Measurements from ENCODE around the gene MGST2. TPM values are rescaled to one million over a fixed set of nuclear protein-coding genes. Genes with fewer than 3 reads are reported as not detected.

Gene MGST2
- total and polyA plus RNA-seq, 2 experiments from 2014 or later, result 4.6 to 19.1 TPM

DNA sequence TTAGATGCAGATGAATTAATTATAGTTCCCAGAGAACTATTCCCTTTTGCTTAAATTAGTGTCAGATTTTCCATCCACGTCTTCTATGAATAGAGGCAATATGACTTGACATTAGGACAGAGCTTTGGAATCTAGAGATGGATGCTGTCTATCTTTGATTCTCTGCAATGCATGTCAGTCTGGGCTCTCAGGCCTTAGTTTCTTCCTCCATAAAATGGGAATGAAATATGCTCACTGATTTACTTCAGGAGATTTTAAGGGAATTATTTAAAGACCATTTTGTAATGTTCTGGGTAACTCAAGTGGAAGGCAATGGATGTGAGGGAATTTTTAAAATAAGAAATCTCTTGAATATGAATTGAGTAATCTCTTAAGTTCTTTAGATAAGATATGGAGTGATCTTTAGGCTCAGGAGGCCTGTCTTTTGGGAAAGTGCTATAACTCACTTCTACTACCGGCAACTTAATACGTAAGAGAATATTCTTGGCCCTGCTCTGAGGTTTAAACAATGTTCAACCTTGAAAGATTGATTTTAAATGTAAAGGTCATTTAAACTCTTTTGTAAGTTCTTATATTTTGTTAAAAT is 29.0 kb downstream of the MGST2 start:
- no peak overlapping the region for H3K4me2 ChIP-seq
- H3K9me2 ChIP-seq (ENCODE audit: insufficient read depth), result no peaks in the 10 kb centered on the region
- H3K9me3 Mint-ChIP-seq, result no peaks in the 10 kb centered on the region
- H3K27ac Mint-ChIP-seq, result no peak overlapping the region
- no peaks in the 10 kb centered on the region for H3F3A ChIP-seq (replicated peaks; ENCODE audit: low read depth)
- no peak for ATAC-seq
- H3K36me3 ChIP-seq (ENCODE audit: insufficient read depth), result no peaks in the 10 kb centered on the region
- H3K27ac ChIP-seq (ENCODE audit: low read depth), result no peak overlapping the region
- H3K27me3 ChIP-seq (ENCODE audit: insufficient read depth), result no peaks in the 10 kb centered on the region
- no peaks in the 10 kb centered on the region for H3K36me3 Mint-ChIP-seq (ENCODE audit: low read depth)
- H2AFZ ChIP-seq, result no peak overlapping the region
- DNase-seq (ENCODE audit: low spot score), result no peak
- H3K79me2 ChIP-seq (replicated peaks; ENCODE audit: insufficient read depth), result no peaks in the 10 kb centered on the region
- H3K4me3 ChIP-seq, result no peak overlapping the region
- H3K4me1 ChIP-seq (ENCODE audit: insufficient read depth), result no peaks in the 10 kb centered on the region
- H3K4me3 Mint-ChIP-seq, result no peak overlapping the region
- H4K20me1 ChIP-seq (replicated peaks; ENCODE audit: insufficient read depth), result no peaks in the 10 kb centered on the region
- TF ChIP-seq, protein P1, sequence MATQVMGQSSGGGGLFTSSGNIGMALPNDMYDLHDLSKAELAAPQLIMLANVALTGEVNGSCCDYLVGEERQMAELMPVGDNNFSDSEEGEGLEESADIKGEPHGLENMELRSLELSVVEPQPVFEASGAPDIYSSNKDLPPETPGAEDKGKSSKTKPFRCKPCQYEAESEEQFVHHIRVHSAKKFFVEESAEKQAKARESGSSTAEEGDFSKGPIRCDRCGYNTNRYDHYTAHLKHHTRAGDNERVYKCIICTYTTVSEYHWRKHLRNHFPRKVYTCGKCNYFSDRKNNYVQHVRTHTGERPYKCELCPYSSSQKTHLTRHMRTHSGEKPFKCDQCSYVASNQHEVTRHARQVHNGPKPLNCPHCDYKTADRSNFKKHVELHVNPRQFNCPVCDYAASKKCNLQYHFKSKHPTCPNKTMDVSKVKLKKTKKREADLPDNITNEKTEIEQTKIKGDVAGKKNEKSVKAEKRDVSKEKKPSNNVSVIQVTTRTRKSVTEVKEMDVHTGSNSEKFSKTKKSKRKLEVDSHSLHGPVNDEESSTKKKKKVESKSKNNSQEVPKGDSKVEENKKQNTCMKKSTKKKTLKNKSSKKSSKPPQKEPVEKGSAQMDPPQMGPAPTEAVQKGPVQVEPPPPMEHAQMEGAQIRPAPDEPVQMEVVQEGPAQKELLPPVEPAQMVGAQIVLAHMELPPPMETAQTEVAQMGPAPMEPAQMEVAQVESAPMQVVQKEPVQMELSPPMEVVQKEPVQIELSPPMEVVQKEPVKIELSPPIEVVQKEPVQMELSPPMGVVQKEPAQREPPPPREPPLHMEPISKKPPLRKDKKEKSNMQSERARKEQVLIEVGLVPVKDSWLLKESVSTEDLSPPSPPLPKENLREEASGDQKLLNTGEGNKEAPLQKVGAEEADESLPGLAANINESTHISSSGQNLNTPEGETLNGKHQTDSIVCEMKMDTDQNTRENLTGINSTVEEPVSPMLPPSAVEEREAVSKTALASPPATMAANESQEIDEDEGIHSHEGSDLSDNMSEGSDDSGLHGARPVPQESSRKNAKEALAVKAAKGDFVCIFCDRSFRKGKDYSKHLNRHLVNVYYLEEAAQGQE (IDR thresholded peaks at IDR 0.05; ENCODE audit: unreplicated experiment), result no peak
- no peak for TF ChIP-seq CREB1 (CRISPR knock-in tag; IDR thresholded peaks at IDR 0.05; ENCODE audit: low read depth)
- no peak for TF ChIP-seq JUNB (IDR thresholded peaks at IDR 0.05; ENCODE audit: unreplicated experiment)
- TF ChIP-seq EZH2 (IDR thresholded peaks at IDR 0.05; ENCODE audit: low read depth, unreplicated experiment), result no peak
- TF ChIP-seq, protein P2, sequence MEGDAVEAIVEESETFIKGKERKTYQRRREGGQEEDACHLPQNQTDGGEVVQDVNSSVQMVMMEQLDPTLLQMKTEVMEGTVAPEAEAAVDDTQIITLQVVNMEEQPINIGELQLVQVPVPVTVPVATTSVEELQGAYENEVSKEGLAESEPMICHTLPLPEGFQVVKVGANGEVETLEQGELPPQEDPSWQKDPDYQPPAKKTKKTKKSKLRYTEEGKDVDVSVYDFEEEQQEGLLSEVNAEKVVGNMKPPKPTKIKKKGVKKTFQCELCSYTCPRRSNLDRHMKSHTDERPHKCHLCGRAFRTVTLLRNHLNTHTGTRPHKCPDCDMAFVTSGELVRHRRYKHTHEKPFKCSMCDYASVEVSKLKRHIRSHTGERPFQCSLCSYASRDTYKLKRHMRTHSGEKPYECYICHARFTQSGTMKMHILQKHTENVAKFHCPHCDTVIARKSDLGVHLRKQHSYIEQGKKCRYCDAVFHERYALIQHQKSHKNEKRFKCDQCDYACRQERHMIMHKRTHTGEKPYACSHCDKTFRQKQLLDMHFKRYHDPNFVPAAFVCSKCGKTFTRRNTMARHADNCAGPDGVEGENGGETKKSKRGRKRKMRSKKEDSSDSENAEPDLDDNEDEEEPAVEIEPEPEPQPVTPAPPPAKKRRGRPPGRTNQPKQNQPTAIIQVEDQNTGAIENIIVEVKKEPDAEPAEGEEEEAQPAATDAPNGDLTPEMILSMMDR (conservative IDR thresholded peaks at IDR 0.05; ENCODE audit: low read depth in 2 of 2), result no peak
- TF ChIP-seq, protein P3, sequence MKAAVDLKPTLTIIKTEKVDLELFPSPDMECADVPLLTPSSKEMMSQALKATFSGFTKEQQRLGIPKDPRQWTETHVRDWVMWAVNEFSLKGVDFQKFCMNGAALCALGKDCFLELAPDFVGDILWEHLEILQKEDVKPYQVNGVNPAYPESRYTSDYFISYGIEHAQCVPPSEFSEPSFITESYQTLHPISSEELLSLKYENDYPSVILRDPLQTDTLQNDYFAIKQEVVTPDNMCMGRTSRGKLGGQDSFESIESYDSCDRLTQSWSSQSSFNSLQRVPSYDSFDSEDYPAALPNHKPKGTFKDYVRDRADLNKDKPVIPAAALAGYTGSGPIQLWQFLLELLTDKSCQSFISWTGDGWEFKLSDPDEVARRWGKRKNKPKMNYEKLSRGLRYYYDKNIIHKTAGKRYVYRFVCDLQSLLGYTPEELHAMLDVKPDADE (IDR thresholded peaks at IDR 0.05), result no peak
- no peak for TF ChIP-seq ZNF331 (CRISPR knock-in tag; IDR thresholded peaks at IDR 0.05; ENCODE audit: low read depth)
- TF ChIP-seq POLR2AphosphoS5 (IDR thresholded peaks at IDR 0.05; ENCODE audit: low read depth), result no peak
- TF ChIP-seq, protein P4, sequence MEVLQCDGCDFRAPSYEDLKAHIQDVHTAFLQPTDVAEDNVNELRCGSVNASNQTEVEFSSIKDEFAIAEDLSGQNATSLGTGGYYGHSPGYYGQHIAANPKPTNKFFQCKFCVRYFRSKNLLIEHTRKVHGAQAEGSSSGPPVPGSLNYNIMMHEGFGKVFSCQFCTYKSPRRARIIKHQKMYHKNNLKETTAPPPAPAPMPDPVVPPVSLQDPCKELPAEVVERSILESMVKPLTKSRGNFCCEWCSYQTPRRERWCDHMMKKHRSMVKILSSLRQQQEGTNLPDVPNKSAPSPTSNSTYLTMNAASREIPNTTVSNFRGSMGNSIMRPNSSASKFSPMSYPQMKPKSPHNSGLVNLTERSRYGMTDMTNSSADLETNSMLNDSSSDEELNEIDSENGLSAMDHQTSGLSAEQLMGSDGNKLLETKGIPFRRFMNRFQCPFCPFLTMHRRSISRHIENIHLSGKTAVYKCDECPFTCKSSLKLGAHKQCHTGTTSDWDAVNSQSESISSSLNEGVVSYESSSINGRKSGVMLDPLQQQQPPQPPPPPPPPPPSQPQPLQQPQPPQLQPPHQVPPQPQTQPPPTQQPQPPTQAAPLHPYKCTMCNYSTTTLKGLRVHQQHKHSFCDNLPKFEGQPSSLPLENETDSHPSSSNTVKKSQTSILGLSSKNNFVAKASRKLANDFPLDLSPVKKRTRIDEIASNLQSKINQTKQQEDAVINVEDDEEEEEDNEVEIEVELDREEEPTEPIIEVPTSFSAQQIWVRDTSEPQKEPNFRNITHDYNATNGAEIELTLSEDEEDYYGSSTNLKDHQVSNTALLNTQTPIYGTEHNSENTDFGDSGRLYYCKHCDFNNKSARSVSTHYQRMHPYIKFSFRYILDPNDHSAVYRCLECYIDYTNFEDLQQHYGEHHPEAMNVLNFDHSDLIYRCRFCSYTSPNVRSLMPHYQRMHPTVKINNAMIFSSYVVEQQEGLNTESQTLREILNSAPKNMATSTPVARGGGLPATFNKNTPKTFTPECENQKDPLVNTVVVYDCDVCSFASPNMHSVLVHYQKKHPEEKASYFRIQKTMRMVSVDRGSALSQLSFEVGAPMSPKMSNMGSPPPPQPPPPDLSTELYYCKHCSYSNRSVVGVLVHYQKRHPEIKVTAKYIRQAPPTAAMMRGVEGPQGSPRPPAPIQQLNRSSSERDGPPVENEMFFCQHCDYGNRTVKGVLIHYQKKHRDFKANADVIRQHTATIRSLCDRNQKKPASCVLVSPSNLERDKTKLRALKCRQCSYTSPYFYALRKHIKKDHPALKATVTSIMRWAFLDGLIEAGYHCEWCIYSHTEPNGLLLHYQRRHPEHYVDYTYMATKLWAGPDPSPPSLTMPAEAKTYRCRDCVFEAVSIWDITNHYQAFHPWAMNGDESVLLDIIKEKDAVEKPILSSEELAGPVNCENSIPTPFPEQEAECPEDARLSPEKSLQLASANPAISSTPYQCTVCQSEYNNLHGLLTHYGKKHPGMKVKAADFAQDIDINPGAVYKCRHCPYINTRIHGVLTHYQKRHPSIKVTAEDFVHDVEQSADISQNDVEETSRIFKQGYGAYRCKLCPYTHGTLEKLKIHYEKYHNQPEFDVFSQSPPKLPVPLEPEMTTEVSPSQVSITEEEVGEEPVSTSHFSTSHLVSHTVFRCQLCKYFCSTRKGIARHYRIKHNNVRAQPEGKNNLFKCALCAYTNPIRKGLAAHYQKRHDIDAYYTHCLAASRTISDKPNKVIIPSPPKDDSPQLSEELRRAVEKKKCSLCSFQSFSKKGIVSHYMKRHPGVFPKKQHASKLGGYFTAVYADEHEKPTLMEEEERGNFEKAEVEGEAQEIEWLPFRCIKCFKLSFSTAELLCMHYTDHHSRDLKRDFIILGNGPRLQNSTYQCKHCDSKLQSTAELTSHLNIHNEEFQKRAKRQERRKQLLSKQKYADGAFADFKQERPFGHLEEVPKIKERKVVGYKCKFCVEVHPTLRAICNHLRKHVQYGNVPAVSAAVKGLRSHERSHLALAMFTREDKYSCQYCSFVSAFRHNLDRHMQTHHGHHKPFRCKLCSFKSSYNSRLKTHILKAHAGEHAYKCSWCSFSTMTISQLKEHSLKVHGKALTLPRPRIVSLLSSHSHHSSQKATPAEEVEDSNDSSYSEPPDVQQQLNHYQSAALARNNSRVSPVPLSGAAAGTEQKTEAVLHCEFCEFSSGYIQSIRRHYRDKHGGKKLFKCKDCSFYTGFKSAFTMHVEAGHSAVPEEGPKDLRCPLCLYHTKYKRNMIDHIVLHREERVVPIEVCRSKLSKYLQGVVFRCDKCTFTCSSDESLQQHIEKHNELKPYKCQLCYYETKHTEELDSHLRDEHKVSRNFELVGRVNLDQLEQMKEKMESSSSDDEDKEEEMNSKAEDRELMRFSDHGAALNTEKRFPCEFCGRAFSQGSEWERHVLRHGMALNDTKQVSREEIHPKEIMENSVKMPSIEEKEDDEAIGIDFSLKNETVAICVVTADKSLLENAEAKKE (CRISPR knock-in tag; IDR thresholded peaks at IDR 0.05), result no peak
- no peak for TF ChIP-seq NANOG (IDR thresholded peaks at IDR 0.05; ENCODE audit: borderline replicate concordance)
- no peak for TF ChIP-seq STAT1 (IDR thresholded peaks at IDR 0.05; ENCODE audit: unreplicated experiment)
- no peak for TF ChIP-seq EZH2phosphoT487 (IDR thresholded peaks at IDR 0.05; ENCODE audit: unreplicated experiment)
- TF ChIP-seq ZNF114 (CRISPR knock-in tag; IDR thresholded peaks at IDR 0.05), result no peak
- H3K27me3 Mint-ChIP-seq (ENCODE audit: insufficient read depth, low read depth, poor library complexity), result peaks cover 3% of the 10 kb centered on the region
- H3K4me1 Mint-ChIP-seq, result no peaks in the 10 kb centered on the region

Measured in GM23338 (cell line).